Astrocyte (in vitro differentiated cells and primary cell): Measurements from ENCODE around the gene NREP. TPM values are rescaled to one million over a fixed set of nuclear protein-coding genes. Genes with fewer than 3 reads are reported as not detected.

Experiments
- DNase-seq: peaks from one replicate; pipeline ENCODE4 v3.0.0-alpha.2; 2010; ENCODE audit warnings: low read depth
- FAIRE-seq: peaks from 2 replicates; lab custom pipeline; 2011; peaks lifted over from hg19 to GRCh38; lab: Jason Lieb, UNC
- H2AFZ ChIP-seq: 2 replicates; pipeline ENCODE4 v1.6.0; 2012; ENCODE audit warnings: low read depth, low read length, inconsistent platforms
- H3K27ac ChIP-seq: 2 replicates; pipeline ENCODE4 v1.5.1; 2011; ENCODE audit warnings: low read depth, low read length, inconsistent platforms
- H3K27me3 ChIP-seq: 2 replicates; pipeline ENCODE4 v1.6.0; 2011; ENCODE audit warnings: low read length, inconsistent platforms; ENCODE audit not compliant: insufficient read depth
- H3K36me3 ChIP-seq: 2 replicates; pipeline ENCODE4 v1.5.1; 2011; ENCODE audit warnings: low read length, inconsistent platforms; ENCODE audit not compliant: insufficient read depth
- H3K4me1 ChIP-seq: 2 replicates; pipeline ENCODE4 v1.5.1; 2011; ENCODE audit warnings: low read length, inconsistent platforms; ENCODE audit not compliant: insufficient read depth
- H3K4me2 ChIP-seq: 2 replicates; pipeline ENCODE4 v1.6.0; 2012; ENCODE audit warnings: low read length, inconsistent platforms
- H3K4me3 ChIP-seq: 2 replicates; pipeline ENCODE4 v1.5.1; 2011; ENCODE audit warnings: low read depth, mild to moderate bottlenecking, low read length, inconsistent platforms; ENCODE audit not compliant: insufficient read depth
- H3K79me2 ChIP-seq: 2 replicates; pipeline ENCODE4 v1.6.0; 2012; ENCODE audit warnings: mild to moderate bottlenecking, low read length, inconsistent platforms; ENCODE audit not compliant: insufficient read depth
- H3K9ac ChIP-seq: 2 replicates; pipeline ENCODE4 v1.6.0; 2012; ENCODE audit warnings: mild to moderate bottlenecking, low read length, inconsistent platforms
- H3K9me3 ChIP-seq: 2 replicates; pipeline ENCODE4 v1.5.1; 2012; ENCODE audit warnings: low read depth, mild to moderate bottlenecking, low read length, inconsistent platforms; ENCODE audit not compliant: insufficient read depth
- H4K20me1 ChIP-seq: 2 replicates; pipeline ENCODE4 v1.6.0; 2012; ENCODE audit warnings: low read length, inconsistent platforms; ENCODE audit not compliant: insufficient read depth
- H3K27ac Mint-ChIP-seq: one replicate; pipeline ENCODE4 v1.8.0; 2021; ENCODE audit warnings: mild to moderate bottlenecking, mixed read lengths; ENCODE audit not compliant: unreplicated experiment
- H3K27me3 Mint-ChIP-seq: one replicate; pipeline ENCODE4 v1.8.0; 2021; ENCODE audit warnings: low read depth, mixed read lengths; ENCODE audit not compliant: unreplicated experiment
- H3K36me3 Mint-ChIP-seq: one replicate; pipeline ENCODE4 v1.8.0; 2021; ENCODE audit warnings: low read depth, mixed read lengths; ENCODE audit not compliant: unreplicated experiment
- H3K4me1 Mint-ChIP-seq: one replicate; pipeline ENCODE4 v1.8.0; 2021; ENCODE audit warnings: low read depth, mixed read lengths; ENCODE audit not compliant: unreplicated experiment
- H3K4me3 Mint-ChIP-seq: one replicate; pipeline ENCODE4 v1.8.0; 2021; ENCODE audit warnings: mild to moderate bottlenecking, moderate library complexity, mixed read lengths; ENCODE audit not compliant: unreplicated experiment
- H3K9me3 Mint-ChIP-seq: one replicate; pipeline ENCODE4 v1.8.0; 2021; ENCODE audit warnings: mild to moderate bottlenecking, mixed read lengths; ENCODE audit not compliant: unreplicated experiment
- CTCF ChIP-seq: IDR thresholded peaks from 2 replicates; pipeline ENCODE4 v1.5.1; 2011; ENCODE audit warnings: low read depth, mild to moderate bottlenecking, inconsistent platforms, low read length, moderate library complexity; ENCODE audit not compliant: insufficient read depth
- EZH2 ChIP-seq: IDR thresholded peaks from 2 replicates; pipeline ENCODE4 v1.6.1; 2012; ENCODE audit warnings: mild to moderate bottlenecking, low read length, inconsistent platforms; ENCODE audit not compliant: insufficient read depth
- total RNA-seq: library from RNA; stranded (reverse); gene quantifications from 2 replicates; pipeline ENCODE4 v1.2.1, GENCODE V29; 2021

NREP gene
- total RNA-seq, 1 donor from 2014 or later: 185 TPM

DNA sequence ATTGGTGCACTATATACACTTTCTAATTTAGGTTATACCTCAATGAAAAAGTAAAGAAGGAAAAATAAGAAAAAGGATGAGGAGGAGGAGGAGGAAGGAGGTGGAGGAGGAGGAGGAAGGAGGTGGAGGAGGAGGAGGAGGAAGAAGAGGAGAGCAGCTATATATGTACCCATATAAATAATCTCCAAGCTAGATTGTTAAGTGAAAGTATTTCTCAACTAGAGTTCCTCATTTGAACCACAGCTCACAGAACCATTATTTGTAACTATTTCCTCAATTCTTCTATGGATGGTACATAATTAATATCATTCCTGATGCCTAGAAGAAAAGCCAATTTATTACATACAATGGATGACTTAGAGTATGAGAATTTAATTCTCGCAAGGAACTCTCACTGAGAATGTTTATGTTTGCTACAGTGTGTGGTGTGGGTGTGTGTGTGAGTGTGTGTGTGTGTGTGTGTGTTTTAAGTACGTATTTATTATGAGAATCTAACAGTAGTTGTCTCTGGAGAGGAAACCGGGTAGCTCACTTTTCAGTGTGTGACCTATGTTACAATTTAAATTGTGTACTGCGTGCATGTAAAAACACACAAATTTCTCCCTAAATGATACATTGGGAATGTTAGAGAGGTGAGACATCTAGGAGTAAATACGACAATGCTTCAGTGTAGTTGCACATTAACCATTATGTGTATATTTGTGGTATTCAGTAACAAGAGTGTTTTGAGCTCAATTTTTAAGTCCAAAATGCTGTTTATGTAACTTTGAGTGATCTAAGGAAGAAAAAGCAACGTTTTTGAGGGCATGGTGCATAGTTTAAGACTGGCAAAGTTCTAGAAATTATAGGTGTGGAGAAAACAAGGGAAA lies 20.2 kb upstream of the NREP start:
- Mint-ChIP-seq H3K4me1 (peaks cover 20% of the 10 kb centered on the region), H3K9me3 (no peaks in the 10 kb centered on the region)
- no peak overlapping the region for H2AFZ ChIP-seq

GRCh38 chr5:111775224-111775623 lies 18.2 kb upstream of the NREP start:
- Mint-ChIP-seq H3K27me3 (no peaks in the 10 kb centered on the region), H3K36me3 (no peaks in the 10 kb centered on the region), H3K9me3 (no peaks in the 10 kb centered on the region), H3K27ac (no peak overlapping the region), H3K4me3 (no peak overlapping the region), H3K4me1 (peaks cover 20% of the 10 kb centered on the region)
- Histone ChIP-seq H4K20me1 (no peaks in the 10 kb centered on the region), H3K4me3 (no peak overlapping the region), H3K27me3 (no peaks in the 10 kb centered on the region), H3K4me2 (peak overlapping the region; percentile 65), H3K79me2 (no peaks in the 10 kb centered on the region), H3K36me3 (no peaks in the 10 kb centered on the region), H3K27ac (no peak overlapping the region), H3K4me1 (peaks cover 14% of the 10 kb centered on the region), H3K9me3 (no peaks in the 10 kb centered on the region), H3K9ac (no peak overlapping the region), H2AFZ (no peak overlapping the region)
- peak; percentile 68 for DNase-seq
- FAIRE-seq: no peak
- no peak for TF ChIP-seq CTCF
- no peak for TF ChIP-seq EZH2

More for the DNA sequence above, 20.2 kb upstream of the NREP start:
- Histone ChIP-seq H3K27ac (no peak overlapping the region), H3K4me1 (peaks cover 14% of the 10 kb centered on the region), H3K9ac (no peak overlapping the region), H3K36me3 (no peaks in the 10 kb centered on the region), H4K20me1 (no peaks in the 10 kb centered on the region), H3K79me2 (no peaks in the 10 kb centered on the region), H3K27me3 (no peaks in the 10 kb centered on the region), H3K4me2 (no peak overlapping the region), H3K9me3 (no peaks in the 10 kb centered on the region), H3K4me3 (no peak overlapping the region)
- TF ChIP-seq CTCF (no peak), EZH2 (no peak)
- DNase-seq (no peak), FAIRE-seq (no peak)
- H3K4me3 Mint-ChIP-seq: no peak overlapping the region
- no peaks in the 10 kb centered on the region for H3K27me3 Mint-ChIP-seq
- no peaks in the 10 kb centered on the region for H3K36me3 Mint-ChIP-seq
- H3K27ac Mint-ChIP-seq: no peak overlapping the region

- Mint-ChIP-seq H3K27me3 (no peaks in the 10 kb centered on the region), H3K4me1 (peaks cover 15% of the 10 kb centered on the region), H3K36me3 (no peaks in the 10 kb centered on the region), H3K27ac (no peak overlapping the region), H3K9me3 (no peaks in the 10 kb centered on the region), H3K4me3 (no peak overlapping the region)
- no peak for TF ChIP-seq EZH2
- TF ChIP-seq CTCF: no peak
- DNase-seq (peak; percentile 89), FAIRE-seq (no peak)
- Histone ChIP-seq H3K79me2 (no peaks in the 10 kb centered on the region), H3K4me2 (peak overlapping the region; percentile 65), H3K9me3 (no peaks in the 10 kb centered on the region), H4K20me1 (no peaks in the 10 kb centered on the region), H2AFZ (peak overlapping the region; percentile 49), H3K27ac (no peak overlapping the region), H3K4me3 (no peak overlapping the region), H3K4me1 (peaks cover 14% of the 10 kb centered on the region), H3K36me3 (no peaks in the 10 kb centered on the region), H3K27me3 (no peaks in the 10 kb centered on the region), H3K9ac (no peak overlapping the region)
These were observed 17.5 kb upstream of the NREP start for GRCh38 chr5:111774525-111774924.
